ENCODE measurements around the gene ZRANB2.

DNA sequence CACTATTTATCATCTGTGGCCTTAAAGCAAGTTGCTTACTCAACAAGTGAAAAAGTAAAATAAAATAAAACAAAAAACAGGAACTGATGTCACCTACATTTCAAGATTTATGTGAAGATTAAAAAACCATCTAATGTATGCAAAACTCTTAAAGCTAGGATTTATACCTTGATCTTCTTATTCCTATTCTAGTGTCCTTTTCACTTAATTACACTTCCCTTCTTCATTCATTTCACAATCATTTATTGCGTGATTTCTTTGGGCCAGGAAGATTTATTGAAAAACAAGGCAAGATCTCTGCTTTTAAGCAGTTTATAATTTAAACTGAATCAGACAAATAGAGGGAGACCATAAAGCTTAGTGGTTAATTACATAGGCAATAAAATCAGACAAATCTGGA is 51.9 kb downstream of the ZRANB2 start:
- TF ChIP-seq, protein P1, sequence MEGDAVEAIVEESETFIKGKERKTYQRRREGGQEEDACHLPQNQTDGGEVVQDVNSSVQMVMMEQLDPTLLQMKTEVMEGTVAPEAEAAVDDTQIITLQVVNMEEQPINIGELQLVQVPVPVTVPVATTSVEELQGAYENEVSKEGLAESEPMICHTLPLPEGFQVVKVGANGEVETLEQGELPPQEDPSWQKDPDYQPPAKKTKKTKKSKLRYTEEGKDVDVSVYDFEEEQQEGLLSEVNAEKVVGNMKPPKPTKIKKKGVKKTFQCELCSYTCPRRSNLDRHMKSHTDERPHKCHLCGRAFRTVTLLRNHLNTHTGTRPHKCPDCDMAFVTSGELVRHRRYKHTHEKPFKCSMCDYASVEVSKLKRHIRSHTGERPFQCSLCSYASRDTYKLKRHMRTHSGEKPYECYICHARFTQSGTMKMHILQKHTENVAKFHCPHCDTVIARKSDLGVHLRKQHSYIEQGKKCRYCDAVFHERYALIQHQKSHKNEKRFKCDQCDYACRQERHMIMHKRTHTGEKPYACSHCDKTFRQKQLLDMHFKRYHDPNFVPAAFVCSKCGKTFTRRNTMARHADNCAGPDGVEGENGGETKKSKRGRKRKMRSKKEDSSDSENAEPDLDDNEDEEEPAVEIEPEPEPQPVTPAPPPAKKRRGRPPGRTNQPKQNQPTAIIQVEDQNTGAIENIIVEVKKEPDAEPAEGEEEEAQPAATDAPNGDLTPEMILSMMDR (conservative IDR thresholded peaks at IDR 0.05 in 1 of 2, IDR thresholded peaks at IDR 0.05 in 1 of 2; ENCODE audit: low read depth in 1 of 2, low read length in 2 of 2): no peak
- no peak for TF ChIP-seq EZH2 (IDR thresholded peaks at IDR 0.05; ENCODE audit: low read length, missing control alignments)

All from fibroblast of lung (primary cell).